IPS-18a (cell line): ENCODE data around the gene MRPS27.

Experiments used
- H3K27ac ChIP-seq: one replicate; pipeline ENCODE4 v1.5.1; 2013; ENCODE audit warnings: low read length
- H3K27me3 ChIP-seq: one replicate; pipeline ENCODE4 v1.6.1; 2013; ENCODE audit warnings: mild to moderate bottlenecking, low read length; ENCODE audit not compliant: control insufficient read depth, insufficient read depth
- H3K36me3 ChIP-seq: one replicate; pipeline ENCODE4 v1.6.1; 2013; ENCODE audit warnings: low read depth, low read length; ENCODE audit not compliant: control insufficient read depth
- H3K4me1 ChIP-seq: one replicate; pipeline ENCODE4 v1.6.1; 2013; ENCODE audit warnings: low read depth, low read length; ENCODE audit not compliant: control insufficient read depth
- H3K4me3 ChIP-seq: one replicate; pipeline ENCODE4 v1.5.1; 2013; ENCODE audit warnings: low read length
- H3K9ac ChIP-seq: one replicate; pipeline ENCODE4 v1.6.1; 2013; ENCODE audit warnings: mild to moderate bottlenecking, low read length, moderate library complexity
- H3K9me3 ChIP-seq: one replicate; pipeline ENCODE4 v1.6.1; 2013; ENCODE audit warnings: low read depth, low read length; ENCODE audit not compliant: control insufficient read depth

Gene MRPS27

DNA sequence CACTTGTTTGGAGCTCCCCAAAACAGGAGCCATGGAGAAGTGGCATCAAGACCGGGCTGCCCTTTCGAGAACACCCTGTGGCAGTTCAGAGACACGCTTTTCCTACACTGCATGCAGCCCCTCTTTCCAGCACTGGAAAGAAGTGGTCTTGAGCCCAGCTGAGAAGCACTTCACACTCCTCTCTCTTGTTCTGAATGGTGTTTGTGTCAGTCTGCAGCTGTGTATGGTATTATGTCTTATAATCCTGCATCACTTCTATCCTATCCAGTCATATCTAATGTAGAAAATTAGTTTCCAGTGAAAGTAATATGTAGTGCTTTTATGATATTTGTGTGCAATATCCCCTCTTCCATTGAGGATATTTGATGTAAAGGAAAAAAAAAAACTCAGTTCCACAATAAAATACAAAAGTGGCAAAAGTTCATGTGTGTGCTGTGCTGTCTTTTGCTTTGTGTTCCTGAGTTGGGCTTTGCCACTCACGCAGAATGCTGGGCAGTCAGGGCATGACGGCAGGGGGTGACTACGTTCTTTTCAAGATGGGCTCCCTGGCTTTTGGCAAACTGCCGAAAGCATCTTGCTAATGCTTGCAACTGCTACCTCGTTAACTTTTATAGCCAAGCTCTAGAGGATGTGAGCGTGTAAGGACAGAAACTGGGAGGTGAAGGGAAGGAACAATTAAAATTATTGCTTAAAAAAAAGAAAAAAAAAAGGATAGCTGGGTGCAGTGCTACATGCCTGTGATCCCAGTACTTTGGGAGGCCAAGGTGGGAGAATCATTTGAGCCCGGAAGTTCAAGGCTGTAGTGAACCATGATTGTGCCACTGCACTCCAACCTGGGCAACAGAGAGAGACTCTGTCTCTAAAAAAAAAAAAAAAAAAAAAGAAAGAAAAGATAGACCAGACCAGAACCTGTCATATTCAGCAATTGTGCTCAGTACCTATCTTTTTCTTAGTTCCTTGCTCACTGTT, 110.6 kb downstream of the MRPS27 start:
- Histone ChIP-seq H3K4me3 (no peak overlapping the region), H3K4me1 (peaks cover 39% of the 10 kb centered on the region), H3K27me3 (peaks cover 4% of the 10 kb centered on the region), H3K36me3 (peaks cover 33% of the 10 kb centered on the region), H3K9ac (no peak overlapping the region), H3K27ac (no peak overlapping the region), H3K9me3 (no peaks in the 10 kb centered on the region)

DNA sequence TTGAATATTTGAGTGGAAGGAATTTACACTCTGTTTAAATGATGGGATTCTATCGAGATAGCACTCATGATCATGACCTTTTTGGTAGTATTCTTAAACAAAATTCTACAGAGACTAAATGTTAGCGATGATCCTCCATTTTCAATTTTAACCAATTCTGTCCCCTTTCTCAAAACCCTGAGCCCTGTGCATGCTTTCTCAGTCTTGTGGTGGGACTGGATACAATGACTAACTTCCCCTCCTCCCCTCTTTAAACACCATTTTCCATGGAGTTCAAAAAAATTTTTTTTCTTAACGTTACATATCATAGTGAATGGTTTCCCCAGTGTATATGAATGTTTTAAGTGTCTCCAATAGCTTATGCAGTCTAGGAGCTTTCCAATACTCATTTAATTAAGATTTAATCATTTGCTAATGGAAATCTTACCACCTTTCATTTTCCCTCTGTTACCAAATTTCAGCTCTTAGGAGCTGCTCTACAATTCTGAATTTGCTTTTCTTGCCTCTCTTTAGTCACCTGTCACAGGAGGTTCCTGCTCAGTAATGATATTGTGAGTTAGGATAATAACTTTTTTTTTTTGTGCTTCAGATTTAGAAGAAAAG, 111.6 kb downstream of the MRPS27 start:
- Histone ChIP-seq H3K27me3 (peaks cover 4% of the 10 kb centered on the region), H3K4me1 (peaks cover 39% of the 10 kb centered on the region), H3K9ac (no peak overlapping the region), H3K27ac (no peak overlapping the region), H3K9me3 (no peaks in the 10 kb centered on the region), H3K4me3 (no peak overlapping the region), H3K36me3 (peaks cover 43% of the 10 kb centered on the region)

DNA sequence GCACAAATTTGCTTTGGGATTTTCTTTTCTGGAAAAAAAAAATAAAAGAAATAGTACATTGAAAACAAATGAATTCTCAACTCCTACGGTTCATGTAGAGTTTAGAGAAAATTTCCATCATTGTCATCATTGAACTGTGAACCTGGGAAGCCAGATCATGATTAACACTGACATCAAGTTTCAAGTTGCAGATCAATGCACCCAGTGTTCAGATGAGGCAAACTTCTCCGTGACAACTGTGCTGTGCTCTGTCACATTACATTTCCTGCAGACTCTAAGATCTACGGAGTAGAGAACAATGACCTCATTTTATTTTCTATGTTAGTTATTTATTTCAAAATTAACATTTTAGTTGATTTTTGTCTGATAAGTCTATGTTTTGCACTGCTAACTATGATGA, 113.0 kb downstream of the MRPS27 start:
- Histone ChIP-seq H3K4me3 (no peak overlapping the region), H3K27me3 (peaks cover 2% of the 10 kb centered on the region), H3K9me3 (no peaks in the 10 kb centered on the region), H3K9ac (no peak overlapping the region), H3K27ac (no peak overlapping the region), H3K4me1 (peaks cover 34% of the 10 kb centered on the region), H3K36me3 (peaks cover 51% of the 10 kb centered on the region)

DNA sequence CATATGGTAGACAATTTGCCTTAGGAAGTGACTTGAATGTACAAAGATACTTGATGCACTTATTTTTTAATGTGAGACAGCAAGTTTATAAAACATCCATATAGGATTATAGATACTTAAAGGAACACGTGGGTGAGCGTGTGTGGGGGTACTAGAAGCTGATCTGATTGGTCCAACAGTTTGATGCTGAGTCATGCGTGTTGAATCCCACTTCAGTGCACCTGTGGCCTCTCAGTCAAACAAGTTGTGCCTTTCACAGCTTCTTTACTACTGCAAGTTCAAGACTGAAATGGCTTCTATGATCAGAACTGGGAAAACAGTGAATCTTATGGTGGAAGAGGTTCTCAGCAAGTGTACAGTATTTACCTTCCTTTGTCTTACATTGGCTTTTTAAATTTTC, 113.9 kb downstream of the MRPS27 start:
- H3K9ac ChIP-seq, result no peak overlapping the region
- peaks cover 32% of the 10 kb centered on the region for H3K4me1 ChIP-seq
- no peaks in the 10 kb centered on the region for H3K27me3 ChIP-seq
- no peaks in the 10 kb centered on the region for H3K9me3 ChIP-seq
- no peak overlapping the region for H3K27ac ChIP-seq
- peaks cover 51% of the 10 kb centered on the region for H3K36me3 ChIP-seq
- H3K4me3 ChIP-seq, result no peak overlapping the region

DNA sequence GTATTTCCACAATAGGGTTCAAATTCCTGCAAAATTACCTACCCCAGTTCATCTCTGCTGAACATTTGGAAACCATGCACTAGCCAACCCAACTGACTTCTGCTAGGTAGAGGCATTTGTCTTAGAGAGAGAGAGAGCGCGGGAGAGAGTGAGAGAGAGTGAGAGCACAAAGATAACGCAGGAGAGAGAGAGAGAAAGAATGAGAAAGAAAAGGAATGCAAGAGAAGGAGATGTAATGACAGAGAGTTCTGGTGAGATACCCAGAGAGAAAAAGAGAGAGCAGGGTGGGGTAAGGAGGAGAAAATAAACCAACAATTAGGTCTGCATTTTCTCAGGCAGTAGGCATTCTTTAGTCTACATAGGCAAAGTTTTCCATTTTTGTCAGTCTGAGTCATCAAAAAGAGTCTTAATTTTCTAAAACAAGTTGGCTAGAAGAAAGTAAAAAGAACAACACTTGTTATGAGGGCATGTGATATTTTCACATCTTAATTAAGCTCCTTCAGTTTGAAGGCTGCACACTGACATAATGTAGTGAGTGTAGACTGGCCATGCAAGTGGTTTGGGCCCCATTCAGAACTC, 114.5 kb downstream of the MRPS27 start:
- H3K27ac ChIP-seq, result no peak overlapping the region
- H3K9me3 ChIP-seq, result no peaks in the 10 kb centered on the region
- no peak overlapping the region for H3K4me3 ChIP-seq
- no peaks in the 10 kb centered on the region for H3K27me3 ChIP-seq
- H3K4me1 ChIP-seq, result peaks cover 26% of the 10 kb centered on the region
- H3K36me3 ChIP-seq, result peaks cover 51% of the 10 kb centered on the region
- H3K9ac ChIP-seq, result no peak overlapping the region

DNA sequence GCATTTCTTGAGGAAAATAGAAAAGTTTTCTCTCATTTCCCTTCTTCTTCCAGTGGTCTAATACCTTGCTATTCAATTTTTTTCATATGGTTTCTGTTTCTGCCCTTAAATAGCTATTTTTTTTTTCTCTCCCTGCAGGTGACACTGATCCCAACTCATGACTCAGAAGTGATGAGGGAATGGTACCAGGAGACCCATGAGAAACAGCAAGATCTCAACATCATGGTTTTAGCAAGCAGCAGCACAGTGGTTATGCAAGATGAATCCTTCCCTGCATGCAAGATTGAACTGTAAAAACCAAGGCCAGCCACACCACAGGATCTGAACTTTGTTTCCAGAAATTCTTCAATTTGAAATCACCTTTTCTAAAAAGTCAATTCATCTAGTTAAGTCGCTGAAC, 115.1 kb downstream of the MRPS27 start:
- Histone ChIP-seq H3K27me3 (no peaks in the 10 kb centered on the region), H3K4me3 (no peak overlapping the region), H3K4me1 (peaks cover 21% of the 10 kb centered on the region), H3K27ac (no peak overlapping the region), H3K9ac (no peak overlapping the region), H3K9me3 (no peaks in the 10 kb centered on the region), H3K36me3 (peaks cover 57% of the 10 kb centered on the region)

DNA sequence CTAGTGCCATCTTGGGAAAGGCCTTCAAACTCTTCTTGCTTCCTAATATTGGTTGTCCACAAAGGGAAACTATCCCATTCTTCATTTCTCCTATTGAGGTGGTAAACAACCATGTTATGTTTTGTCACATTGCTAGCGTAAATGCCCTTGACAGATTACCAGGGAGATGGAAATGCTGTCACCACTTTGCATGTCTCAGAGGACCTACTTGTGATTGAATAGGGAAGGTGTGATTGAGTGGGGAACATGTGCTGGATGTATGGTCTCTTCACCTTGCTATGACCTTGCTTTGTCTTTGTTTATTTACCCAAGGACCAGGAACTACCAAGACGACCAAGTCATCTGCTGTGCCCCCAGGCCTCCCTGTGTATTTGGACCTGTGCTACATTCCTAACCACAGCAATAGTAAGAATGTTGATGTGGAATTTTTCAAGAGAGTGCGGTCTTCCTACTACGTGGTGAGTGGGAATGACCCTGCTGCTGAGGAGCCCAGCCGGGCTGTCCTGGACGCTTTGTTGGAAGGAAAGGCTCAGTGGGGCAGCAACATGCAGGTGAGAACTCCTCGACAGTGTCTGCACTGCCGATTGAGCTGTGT, 116.7 kb downstream of the MRPS27 start:
- H3K27me3 ChIP-seq, result no peaks in the 10 kb centered on the region
- no peak overlapping the region for H3K9ac ChIP-seq
- peaks cover 5% of the 10 kb centered on the region for H3K4me1 ChIP-seq
- no peak overlapping the region for H3K27ac ChIP-seq
- H3K36me3 ChIP-seq, result peaks cover 71% of the 10 kb centered on the region
- no peak overlapping the region for H3K4me3 ChIP-seq
- H3K9me3 ChIP-seq, result no peaks in the 10 kb centered on the region

DNA sequence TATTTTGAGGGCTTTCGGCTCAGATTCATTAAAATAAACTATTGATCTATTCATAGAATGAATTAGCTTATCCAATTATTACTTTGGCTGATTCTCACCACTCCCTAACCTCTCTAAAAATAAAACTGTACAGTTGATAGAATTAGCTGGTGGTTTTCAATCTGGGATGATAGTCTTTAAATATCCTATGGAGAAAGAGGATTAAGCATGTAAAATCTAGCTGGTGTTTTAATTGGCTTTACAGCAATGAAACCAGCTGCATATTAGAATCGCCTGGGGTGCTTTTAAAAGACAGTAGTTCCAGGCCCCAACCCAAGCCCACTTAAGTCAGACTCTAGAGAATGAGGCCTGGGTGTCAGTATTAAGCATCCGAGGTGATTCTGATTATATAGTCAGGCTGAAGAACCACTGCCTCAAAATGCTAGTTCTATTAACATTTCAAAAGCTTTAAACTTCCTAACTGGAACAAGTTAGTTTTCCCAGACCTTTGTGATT, 117.7 kb downstream of the MRPS27 start:
- Histone ChIP-seq H3K4me1 (no peaks in the 10 kb centered on the region), H3K36me3 (peaks cover 76% of the 10 kb centered on the region), H3K9ac (no peak overlapping the region), H3K4me3 (no peak overlapping the region), H3K9me3 (no peaks in the 10 kb centered on the region), H3K27me3 (no peaks in the 10 kb centered on the region), H3K27ac (no peak overlapping the region)

DNA sequence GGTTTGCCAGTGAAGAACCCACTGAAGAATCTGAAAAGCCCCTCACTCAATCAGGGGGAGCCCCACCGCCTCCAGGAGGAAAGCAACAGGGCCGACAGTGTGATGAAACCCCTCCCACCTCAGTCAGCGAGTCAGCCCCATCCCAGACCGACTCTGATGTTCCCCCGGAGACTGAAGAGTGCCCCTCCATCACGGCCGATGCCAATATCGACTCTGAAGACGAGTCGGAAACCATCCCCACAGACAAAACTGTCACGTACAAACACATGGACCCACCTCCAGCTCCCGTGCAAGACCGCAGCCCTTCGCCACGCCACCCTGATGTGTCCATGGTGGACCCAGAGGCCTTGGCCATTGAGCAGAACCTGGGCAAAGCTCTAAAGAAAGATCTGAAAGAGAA, 120.4 kb downstream of the MRPS27 start:
- H3K9ac ChIP-seq, result no peak overlapping the region
- no peak overlapping the region for H3K27ac ChIP-seq

DNA sequence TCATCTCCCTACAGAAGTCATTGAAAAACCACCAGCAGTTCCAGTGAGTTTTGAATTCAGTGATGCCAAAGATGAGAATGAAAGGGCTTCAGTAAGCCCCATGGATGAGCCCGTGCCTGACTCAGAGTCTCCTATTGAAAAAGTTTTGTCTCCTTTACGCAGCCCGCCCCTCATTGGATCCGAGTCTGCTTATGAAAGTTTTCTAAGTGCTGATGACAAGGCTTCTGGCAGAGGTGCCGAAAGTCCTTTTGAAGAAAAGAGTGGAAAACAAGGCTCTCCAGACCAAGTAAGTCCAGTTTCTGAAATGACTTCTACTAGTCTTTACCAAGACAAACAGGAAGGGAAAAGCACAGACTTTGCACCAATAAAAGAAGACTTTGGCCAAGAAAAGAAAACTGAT, 122.6 kb downstream of the MRPS27 start:
- Histone ChIP-seq H3K36me3 (peaks cover 77% of the 10 kb centered on the region), H3K4me1 (no peaks in the 10 kb centered on the region), H3K27ac (no peak overlapping the region), H3K27me3 (no peaks in the 10 kb centered on the region), H3K4me3 (no peak overlapping the region), H3K9ac (no peak overlapping the region), H3K9me3 (no peaks in the 10 kb centered on the region)

More for the DNA sequence above, 120.4 kb downstream of the MRPS27 start:
- Histone ChIP-seq H3K4me1 (no peaks in the 10 kb centered on the region), H3K9me3 (no peaks in the 10 kb centered on the region), H3K27me3 (no peaks in the 10 kb centered on the region), H3K36me3 (peaks cover 78% of the 10 kb centered on the region), H3K4me3 (no peak overlapping the region)

DNA sequence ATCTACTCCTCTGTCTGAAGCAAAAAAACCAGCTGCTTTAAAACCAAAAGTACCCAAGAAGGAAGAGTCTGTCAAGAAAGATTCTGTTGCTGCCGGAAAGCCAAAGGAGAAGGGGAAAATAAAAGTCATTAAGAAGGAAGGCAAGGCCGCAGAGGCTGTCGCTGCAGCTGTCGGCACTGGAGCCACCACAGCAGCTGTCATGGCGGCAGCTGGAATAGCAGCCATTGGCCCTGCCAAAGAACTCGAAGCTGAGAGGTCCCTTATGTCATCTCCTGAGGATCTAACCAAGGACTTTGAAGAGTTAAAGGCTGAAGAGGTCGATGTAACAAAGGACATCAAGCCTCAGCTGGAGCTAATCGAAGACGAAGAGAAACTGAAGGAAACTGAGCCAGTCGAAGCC, 124.5 kb downstream of the MRPS27 start:
- Histone ChIP-seq H3K27me3 (no peaks in the 10 kb centered on the region), H3K9me3 (no peaks in the 10 kb centered on the region), H3K27ac (no peak overlapping the region), H3K4me3 (no peak overlapping the region), H3K9ac (no peak overlapping the region), H3K4me1 (no peaks in the 10 kb centered on the region), H3K36me3 (peaks cover 88% of the 10 kb centered on the region)
